Measurements from ENCODE around the gene CLIP4. TPM values are rescaled to one million over a fixed set of nuclear protein-coding genes. Genes with fewer than 3 reads are reported as not detected.

Gene CLIP4
- total and polyA plus RNA-seq, 2 of the 4 experiments (the other 2 are of a cell fraction) = 29.7 to 66.3 TPM

DNA sequence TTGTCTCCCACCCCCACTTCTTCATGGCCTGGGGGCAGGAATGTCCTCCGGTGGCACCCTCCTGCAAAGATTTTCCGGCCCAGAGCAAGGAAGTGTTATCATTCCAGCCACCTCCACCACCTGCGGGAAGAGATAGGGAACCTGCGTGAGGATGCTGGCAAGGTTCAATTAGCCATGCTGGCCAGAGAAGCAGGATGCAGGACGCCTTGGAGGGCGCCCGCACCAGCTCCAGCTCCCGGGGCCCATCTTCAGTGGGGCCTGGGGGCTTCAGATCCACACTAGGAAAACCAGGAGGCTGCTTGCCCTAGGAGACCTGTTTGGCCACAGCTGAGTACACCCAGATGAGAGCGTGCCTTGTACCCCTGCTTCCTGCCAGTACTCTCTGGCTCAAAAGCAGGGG, 113.7 kb downstream of the CLIP4 start:
- Histone ChIP-seq H3K27me3 (ENCODE audit: control insufficient read depth, insufficient read depth, low read length) (peaks cover 62% of the 10 kb centered on the region), H3K18ac (ENCODE audit: low read depth, low read length) (no peak overlapping the region), H3K27ac (ENCODE audit: insufficient read depth, low read length) (no peak overlapping the region), H3K9ac (ENCODE audit: low read depth, low read length) (no peak overlapping the region), H3K23ac (ENCODE audit: low read depth, low read length) (no peak overlapping the region), H2AFZ (replicated peaks; ENCODE audit: low read length, poor library complexity) (no peak overlapping the region), H3K36me3 (ENCODE audit: control insufficient read depth, insufficient read depth, low read length) (no peaks in the 10 kb centered on the region), H2BK120ac (ENCODE audit: low read depth, low read length) (no peak overlapping the region), H3K9me3 (ENCODE audit: control insufficient read depth, insufficient read depth, low read length) (no peaks in the 10 kb centered on the region), H3K56ac (ENCODE audit: extremely low read depth, insufficient read depth, low read length) (no peak overlapping the region), H2BK5ac (ENCODE audit: low read depth, low read length, poor library complexity, severe bottlenecking) (no peak overlapping the region), H3K9me1 (ENCODE audit: insufficient read depth, low read length) (no peaks in the 10 kb centered on the region), H4K91ac (ENCODE audit: insufficient read depth, low read depth, low read length) (no peak overlapping the region), H2BK15ac (ENCODE audit: low read depth, low read length) (no peak overlapping the region), H2AK9ac (replicated peaks; ENCODE audit: low read depth, low read length, poor library complexity) (no peak overlapping the region), H2AK5ac (ENCODE audit: low read depth, low read length) (no peak overlapping the region), H3K4me3 (ENCODE audit: insufficient read depth, low read depth, low read length) (no peak overlapping the region), H4K8ac (ENCODE audit: low read depth in 2 of 2, low read length in 2 of 2) (no peak overlapping the region), H4K5ac (ENCODE audit: low read depth, low read length) (no peak overlapping the region), H4K20me1 (ENCODE audit: insufficient read depth, low read length) (no peaks in the 10 kb centered on the region), H3K79me1 (ENCODE audit: low read depth in 1 of 2, low read length in 2 of 2) (no peaks in the 10 kb centered on the region), H3K4me1 (ENCODE audit: control insufficient read depth, insufficient read depth, low read length) (peaks cover 2% of the 10 kb centered on the region; the same call in 1 of the 2 replicates), H3K4ac (ENCODE audit: low read depth, low read length) (no peak overlapping the region), H3K14ac (replicated peaks; ENCODE audit: low read depth, low read length) (no peak overlapping the region), H3K4me2 (ENCODE audit: low read depth, low read length) (no peak overlapping the region), H2BK20ac (ENCODE audit: low read depth, low read length) (no peak overlapping the region)
- ChIA-PET CTCF (no interaction called here), POLR2A (ENCODE audit: unreplicated experiment) (no interaction called here)
- intact Hi-C loops (cut with micrococcal nuclease) = no loop called here
- 100% methylated on average over 1 of the region's 9 CpGs; no CpG with 5 or more reads in 1 of the 2 experiments for WGBS, 2 experiments (ENCODE audit: extremely low coverage in 2 of 2, insufficient read length in 1 of 2)
- in situ Hi-C loops (cut with MboI; ENCODE audit: low sequenced_read_pairs) = no loop called here
- DNase-seq = no peak
- no TSS peak for BruUV-seq (replicated peaks)
- TF ChIP-seq CHD1 (IDR thresholded peaks at IDR 0.05; ENCODE audit: low read depth, low read length) = no peak
- no peak for TF ChIP-seq RFX5 (IDR thresholded peaks at IDR 0.05; ENCODE audit: low read depth, low read length)
- no peak for TF ChIP-seq MXI1 (IDR thresholded peaks at IDR 0.05; ENCODE audit: borderline replicate concordance, low read depth, low read length)
- no peak for TF ChIP-seq FOS (IDR thresholded peaks at IDR 0.05; ENCODE audit: low read depth, low read length)
- no peak for TF ChIP-seq BHLHE40 (IDR thresholded peaks at IDR 0.05; ENCODE audit: low read depth, low read length)
- TF ChIP-seq RAD21 (IDR thresholded peaks at IDR 0.05; ENCODE audit: low read length) = no peak
- TF ChIP-seq MAZ (IDR thresholded peaks at IDR 0.05; ENCODE audit: borderline replicate concordance, low read depth, low read length) = no peak
- no peak for TF ChIP-seq CEBPB (IDR thresholded peaks at IDR 0.05; ENCODE audit: low read depth, low read length)
- TF ChIP-seq MAFK (IDR thresholded peaks at IDR 0.05; ENCODE audit: low read depth, low read length) = no peak
- no peak for TF ChIP-seq POLR2A (IDR thresholded peaks at IDR 0.05; ENCODE audit: low read depth, low read length)
- TF ChIP-seq RCOR1 (IDR thresholded peaks at IDR 0.05; ENCODE audit: insufficient replicate concordance, low read length) = no peak
- no peak for ATAC-seq (ENCODE audit: low read depth)
- dilution Hi-C loops (cut with HindIII; ENCODE audit: low sequenced_read_pairs, unreplicated experiment) = no loop called here
